GM18909 (cell line): ENCODE results near the gene SPTSSB.

Source experiments
- ATAC-seq: cut with Tn5 transposase; IDR thresholded peaks from one replicate; pipeline ENCODE4 v1.9.1; 2021; ENCODE audit warnings: mild to moderate bottlenecking; ENCODE audit not compliant: unreplicated experiment, poor library complexity

The SPTSSB gene

GRCh38 chr3:161295325-161295724, 76.0 kb downstream of the SPTSSB start:
- ATAC-seq, result no peak
